Natural killer cell (primary cell): ENCODE measurements around the gene FIBP. TPM values are rescaled to one million over a fixed set of nuclear protein-coding genes. Genes with fewer than 3 reads are reported as not detected.

Experiments
- ATAC-seq, 3 donors: fragments of 150-1000 bp in 2 of 3; fragments of 200-7000 bp in 1 of 3; cut with Tn5 transposase; 1 replicate in 1 of 3; 2 replicates in 2 of 3; pipeline ENCODE4 v1.10.0; 2021; ENCODE audit warnings: mild to moderate bottlenecking in 2 of 3, moderate library complexity in 2 of 3
- DNase-seq, 2 donors: peaks; one replicate each; pipeline versions ENCODE4 v3.0.0 to v3.0.0-alpha.2; 2013 to 2021; ENCODE audit warnings: mixed read lengths in 1 of 2
- H3K27ac ChIP-seq: one replicate; pipeline ENCODE4 v1.5.1; 2013; ENCODE audit warnings: mild to moderate bottlenecking, low read length
- H3K27me3 ChIP-seq: one replicate; pipeline ENCODE4 v1.6.1; 2013; ENCODE audit warnings: low read length; ENCODE audit not compliant: control insufficient read depth, insufficient read depth
- H3K36me3 ChIP-seq: one replicate; pipeline ENCODE4 v1.6.1; 2013; ENCODE audit warnings: low read length; ENCODE audit not compliant: control insufficient read depth, insufficient read depth
- H3K4me1 ChIP-seq: one replicate; pipeline ENCODE4 v1.6.1; 2013; ENCODE audit warnings: low read length; ENCODE audit not compliant: control insufficient read depth, insufficient read depth
- H3K4me3 ChIP-seq: one replicate; pipeline ENCODE4 v1.5.1; 2013; ENCODE audit warnings: low read length
- H3K9me3 ChIP-seq: one replicate; pipeline ENCODE4 v1.6.1; 2013; ENCODE audit warnings: low read length; ENCODE audit not compliant: control insufficient read depth, insufficient read depth
- H3K27ac Mint-ChIP-seq, 2 donors: one replicate each; pipeline ENCODE4 v1.8.0; 2022; ENCODE audit warnings: mild to moderate bottlenecking in 2 of 2, mixed read lengths in 2 of 2, moderate library complexity in 1 of 2
- H3K27me3 Mint-ChIP-seq, 2 donors: one replicate each; pipeline ENCODE4 v1.8.0; 2022; ENCODE audit warnings: low read depth in 2 of 2, mixed read lengths in 2 of 2
- H3K36me3 Mint-ChIP-seq: one replicate; pipeline ENCODE4 v1.8.0; 2022; ENCODE audit warnings: mixed read lengths
- H3K4me1 Mint-ChIP-seq, 2 donors: one replicate each; pipeline ENCODE4 v1.8.0; 2022; ENCODE audit warnings: mixed read lengths in 2 of 2
- H3K4me3 Mint-ChIP-seq: one replicate; pipeline ENCODE4 v1.8.0; 2022; ENCODE audit warnings: mild to moderate bottlenecking, moderate library complexity, mixed read lengths
- H3K9me3 Mint-ChIP-seq, 2 donors: one replicate each; pipeline ENCODE4 v1.8.0; 2022; ENCODE audit warnings: mixed read lengths in 2 of 2
- CTCF ChIP-seq: fragments of 200-600 bp; IDR thresholded peaks from one replicate; pipeline ENCODE4 v1.8.0; 2022; ENCODE audit warnings: antibody characterized with exemption
- WGBS: methylation state at CpG from one replicate; pipeline ENCODE4 v1.1.7; 2013; ENCODE audit warnings: missing lambda C conversion rate; ENCODE audit not compliant: insufficient coverage; 5-methylcytosine and 5-hydroxymethylcytosine counted together
- intact Hi-C: fragments of 100-400 bp; cut with micrococcal nuclease; formaldehyde crosslinking; loops from one replicate; pipeline ENCODE4 v1.14.2; 2022
- total RNA-seq, 4 donors: library from RNA; stranded (reverse); fragments of 120-200 nt in 1 of 4; gene quantifications; one replicate each; pipeline versions ENCODE4 v1.2.3 to v1.2.4, GENCODE V29; 2013 to 2022

FIBP gene
- total RNA-seq, 3 donors from 2014 or later (not counting 1 experiment from before 2014, with no cell fraction given), result 36.5 to 47.9 (median 45.7) TPM

DNA sequence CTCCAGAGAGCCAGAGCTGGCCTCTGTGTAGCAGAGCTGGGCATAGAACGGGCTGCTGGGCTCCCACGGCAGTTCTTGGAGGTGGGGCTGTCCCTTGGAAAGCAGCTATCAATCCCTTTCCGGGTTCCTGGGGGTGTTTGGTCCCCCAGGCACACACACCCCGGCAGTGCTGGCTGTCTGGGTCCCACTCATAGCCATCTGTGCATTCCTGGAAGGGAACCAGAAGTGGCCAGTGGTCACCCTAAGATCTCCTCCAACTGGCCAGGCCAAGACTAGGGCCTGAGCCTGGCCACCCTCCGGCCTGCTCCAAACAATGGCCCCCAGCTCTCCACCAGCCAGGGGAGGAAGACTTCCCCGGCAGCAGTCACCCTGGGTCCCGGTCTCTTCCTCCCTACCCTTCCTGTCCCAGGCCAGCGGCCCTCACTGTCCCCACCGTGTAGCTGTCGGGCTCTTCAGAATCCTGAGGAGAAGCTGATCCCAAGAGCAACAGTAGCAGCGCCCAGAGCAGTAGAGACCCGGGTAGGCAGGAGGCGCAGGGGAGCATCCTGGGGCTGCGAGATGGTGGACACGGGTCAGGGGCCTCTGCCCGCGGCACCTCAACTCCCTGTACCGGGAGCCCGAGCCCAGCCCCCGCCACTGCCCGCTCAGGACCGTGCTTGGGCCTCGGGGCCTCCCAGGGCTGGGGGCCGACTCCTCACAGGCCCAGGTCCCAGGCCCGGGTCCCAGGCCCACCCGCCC lies 16.3 kb downstream of the FIBP start:
- intact Hi-C loops, result loop anchor here (2.0 kb wide), 1 partner anchor 13 kb away; the partner anchor contains the start of gene CFL1
- no peak overlapping the region for H3K27ac ChIP-seq

GRCh38 chr11:65870706-65871681 lies 17.3 kb downstream of the FIBP start:
- intact Hi-C loops, result no loop called here
- 61% methylated on average over 24 of the region's 24 CpGs for WGBS
- TF ChIP-seq CTCF, result no peak
- H3K36me3 Mint-ChIP-seq, result no peaks in the 10 kb centered on the region
- peaks cover 24 to 34% of the 10 kb centered on the region in 2 donors for H3K4me1 Mint-ChIP-seq
- Histone ChIP-seq H3K9me3 (no peaks in the 10 kb centered on the region), H3K27ac (no peak overlapping the region), H3K27me3 (no peaks in the 10 kb centered on the region), H3K4me1 (peaks cover 36% of the 10 kb centered on the region), H3K36me3 (peaks cover 7% of the 10 kb centered on the region), H3K4me3 (no peak overlapping the region)
- no peak for DNase-seq
- H3K27me3 Mint-ChIP-seq, result no peaks in the 10 kb centered on the region
- H3K4me3 Mint-ChIP-seq, result peak overlapping the region; percentile 33
- peak overlapping the region; percentile 26 to 65 for H3K27ac Mint-ChIP-seq
- ATAC-seq, result no peak
- no peaks in the 10 kb centered on the region for H3K9me3 Mint-ChIP-seq

More for the DNA sequence above, 16.3 kb downstream of the FIBP start:
- WGBS, result 82% methylated on average over 26 of the region's 26 CpGs
- Histone ChIP-seq H3K4me1 (peaks cover 40% of the 10 kb centered on the region), H3K9me3 (no peaks in the 10 kb centered on the region), H3K36me3 (peaks cover 2% of the 10 kb centered on the region), H3K4me3 (no peak overlapping the region), H3K27me3 (no peaks in the 10 kb centered on the region)
- TF ChIP-seq CTCF, result no peak
- H3K27ac Mint-ChIP-seq, result peak overlapping the region; percentile 26 to 65
- no peaks in the 10 kb centered on the region for H3K9me3 Mint-ChIP-seq
- no peaks in the 10 kb centered on the region for H3K27me3 Mint-ChIP-seq
- DNase-seq (no peak), ATAC-seq (no peak)
- H3K4me1 Mint-ChIP-seq, result peaks cover 24 to 31% of the 10 kb centered on the region in 2 donors
- H3K4me3 Mint-ChIP-seq, result peak overlapping the region; percentile 53
- no peaks in the 10 kb centered on the region for H3K36me3 Mint-ChIP-seq

GRCh38 chr11:65870307-65870658 lies 18.0 kb downstream of the FIBP start:
- DNase-seq, result no peak
- no peaks in the 10 kb centered on the region for H3K9me3 Mint-ChIP-seq

More at GRCh38 chr11:65870307-65870658, 18.0 kb downstream of the FIBP start:
- H3K27me3 Mint-ChIP-seq, result no peaks in the 10 kb centered on the region
- Histone ChIP-seq H3K9me3 (no peaks in the 10 kb centered on the region), H3K36me3 (peaks cover 14% of the 10 kb centered on the region), H3K4me3 (no peak overlapping the region), H3K4me1 (peaks cover 36% of the 10 kb centered on the region), H3K27me3 (no peaks in the 10 kb centered on the region), H3K27ac (no peak overlapping the region)
- peak overlapping the region in 1 of 2 donors; percentile 65 for H3K27ac Mint-ChIP-seq
- intact Hi-C loops, result no loop called here
- no peaks in the 10 kb centered on the region for H3K36me3 Mint-ChIP-seq
- no peak for TF ChIP-seq CTCF
- H3K4me3 Mint-ChIP-seq, result no peak overlapping the region
- H3K4me1 Mint-ChIP-seq, result peaks cover 24 to 34% of the 10 kb centered on the region in 2 donors
- ATAC-seq, result no peak
- 56% methylated on average over 11 of the region's 11 CpGs for WGBS
